Amygdala (tissue), 56 donors: ENCODE data around the gene LYPLA2.
A peak's percentile ranks its signal among the peaks of the same experiment; 100 is the strongest.
"Not testable (repeated sequence)": the region's sequence is repeated elsewhere in the genome, so short reads cannot be mapped to it uniquely, and the experiment has no call there.

Source experiments
- DNase-seq, 56 donors: peaks; one replicate each; lab custom pipeline; 2025; lab: John Stamatoyannopoulos, UW

The LYPLA2 gene

GRCh38 chr1:23825762-23826522 lies 35.0 kb downstream of the LYPLA2 start:
- DNase-seq = peak in 1 of 56 donors; percentile 17

- not testable (repeated sequence) for DNase-seq
Observed at GRCh38 chr1:23826590-23826989, 35.6 kb downstream of the LYPLA2 start.

- no peak for DNase-seq
Observed at GRCh38 chr1:23827717-23828116, 36.8 kb downstream of the LYPLA2 start.

- DNase-seq = not testable (repeated sequence)
Observed at GRCh38 chr1:23834156-23834555, 43.2 kb downstream of the LYPLA2 start.

- DNase-seq = no peak
Observed at GRCh38 chr1:23836037-23836436, 45.1 kb downstream of the LYPLA2 start.

- DNase-seq = no peak
Observed at GRCh38 chr1:23837908-23838307, 47.0 kb downstream of the LYPLA2 start.

GRCh38 chr1:23838401-23838866 lies 47.5 kb downstream of the LYPLA2 start:
- peak in 30 of 56 donors; percentile 1 to 58 (median 11) for DNase-seq

GRCh38 chr1:23843644-23844043 lies 52.7 kb downstream of the LYPLA2 start:
- DNase-seq = no peak
